Hematopoietic multipotent progenitor cell treated with erythropoietin and hydrocortisone succinate and interleukin-3 and kit ligand, for 8 days (in vitro differentiated cells): ENCODE measurements around the gene PNCK.
"Not testable (repeated sequence)": the region's sequence is repeated elsewhere in the genome, so short reads cannot be mapped to it uniquely, and the experiment has no call there.

Experiments used
- DNase-seq: peaks from one replicate; pipeline ENCODE4 v3.0.0-alpha.2; 2015

The PNCK gene

GRCh38 chrX:153685751-153686696 is 12.4 kb upstream of the PNCK start:
- DNase-seq, result no peak

GRCh38 chrX:153685156-153685536 is 11.5 kb upstream of the PNCK start:
- no peak for DNase-seq

- DNase-seq, result no peak
These were observed 11.0 kb upstream of the PNCK start for GRCh38 chrX:153684467-153685155.

GRCh38 chrX:153683486-153683885 is 9.9 kb upstream of the PNCK start:
- DNase-seq, result not testable (repeated sequence)

- DNase-seq, result no peak
These were observed 7.6 kb upstream of the PNCK start for GRCh38 chrX:153681175-153681574.

- no peak for DNase-seq
These were observed 722 bp upstream of the PNCK start for GRCh38 chrX:153674219-153674851.

GRCh38 chrX:153672531-153673427 is 834 bp downstream of the PNCK start:
- DNase-seq, result no peak

- no peak for DNase-seq
These were observed 1.8 kb downstream of the PNCK start for GRCh38 chrX:153671589-153672530.

- no peak for DNase-seq
These were observed 2.6 kb downstream of the PNCK start for GRCh38 chrX:153670748-153671588.

- DNase-seq, result no peak
These were observed 3.5 kb downstream of the PNCK start for GRCh38 chrX:153669901-153670731.

- peak; percentile 26 for DNase-seq
These were observed 4.3 kb downstream of the PNCK start for GRCh38 chrX:153669174-153669890.

GRCh38 chrX:153668423-153669173 is 5.0 kb downstream of the PNCK start:
- no peak for DNase-seq

GRCh38 chrX:153667956-153668396 is 5.6 kb downstream of the PNCK start:
- DNase-seq, result peak; percentile 79

- no peak for DNase-seq
These were observed 6.2 kb downstream of the PNCK start for GRCh38 chrX:153667281-153667955.

- DNase-seq, result no peak
These were observed 7.8 kb downstream of the PNCK start for GRCh38 chrX:153665726-153666306.

GRCh38 chrX:153662266-153662665 is 11.3 kb downstream of the PNCK start:
- peak; percentile 57 for DNase-seq

- DNase-seq, result no peak
These were observed 14.3 kb downstream of the PNCK start for GRCh38 chrX:153659268-153659667.
